GM20000 (cell line): ENCODE results near the gene KIT.

Experiments used
- DNase-seq: peaks from one replicate; pipeline ENCODE4 v3.0.0; 2012; ENCODE audit warnings: low spot score
- TF ChIP-seq, protein P1 (sequence below): IDR thresholded peaks from 2 replicates; pipeline ENCODE4 v1.5.1; 2012; ENCODE audit warnings: mild to moderate bottlenecking, control low read depth; ENCODE audit errors: extremely low read depth, missing control alignments

The KIT gene

DNA sequence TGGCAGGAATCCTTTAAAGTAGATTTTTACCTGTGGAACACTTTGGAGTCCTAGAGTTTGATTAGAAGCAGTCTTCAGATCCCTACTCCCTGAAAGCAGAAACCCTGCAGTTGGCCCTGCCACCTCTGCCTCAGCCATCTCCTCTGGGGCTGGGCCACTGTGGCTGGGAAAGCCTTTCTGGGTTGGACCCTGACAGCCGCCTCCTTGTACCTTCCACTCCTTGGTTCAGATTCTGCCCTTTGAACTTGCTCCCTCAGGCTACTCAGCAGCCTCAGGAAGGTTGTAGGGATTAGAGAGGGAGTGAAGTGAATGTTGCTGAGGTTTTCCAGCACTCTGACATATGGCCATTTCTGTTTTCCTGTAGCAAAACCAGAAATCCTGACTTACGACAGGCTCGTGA, 65.5 kb downstream of the KIT start:
- TF ChIP-seq, protein P1, sequence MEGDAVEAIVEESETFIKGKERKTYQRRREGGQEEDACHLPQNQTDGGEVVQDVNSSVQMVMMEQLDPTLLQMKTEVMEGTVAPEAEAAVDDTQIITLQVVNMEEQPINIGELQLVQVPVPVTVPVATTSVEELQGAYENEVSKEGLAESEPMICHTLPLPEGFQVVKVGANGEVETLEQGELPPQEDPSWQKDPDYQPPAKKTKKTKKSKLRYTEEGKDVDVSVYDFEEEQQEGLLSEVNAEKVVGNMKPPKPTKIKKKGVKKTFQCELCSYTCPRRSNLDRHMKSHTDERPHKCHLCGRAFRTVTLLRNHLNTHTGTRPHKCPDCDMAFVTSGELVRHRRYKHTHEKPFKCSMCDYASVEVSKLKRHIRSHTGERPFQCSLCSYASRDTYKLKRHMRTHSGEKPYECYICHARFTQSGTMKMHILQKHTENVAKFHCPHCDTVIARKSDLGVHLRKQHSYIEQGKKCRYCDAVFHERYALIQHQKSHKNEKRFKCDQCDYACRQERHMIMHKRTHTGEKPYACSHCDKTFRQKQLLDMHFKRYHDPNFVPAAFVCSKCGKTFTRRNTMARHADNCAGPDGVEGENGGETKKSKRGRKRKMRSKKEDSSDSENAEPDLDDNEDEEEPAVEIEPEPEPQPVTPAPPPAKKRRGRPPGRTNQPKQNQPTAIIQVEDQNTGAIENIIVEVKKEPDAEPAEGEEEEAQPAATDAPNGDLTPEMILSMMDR = no peak
- no peak for DNase-seq

DNA sequence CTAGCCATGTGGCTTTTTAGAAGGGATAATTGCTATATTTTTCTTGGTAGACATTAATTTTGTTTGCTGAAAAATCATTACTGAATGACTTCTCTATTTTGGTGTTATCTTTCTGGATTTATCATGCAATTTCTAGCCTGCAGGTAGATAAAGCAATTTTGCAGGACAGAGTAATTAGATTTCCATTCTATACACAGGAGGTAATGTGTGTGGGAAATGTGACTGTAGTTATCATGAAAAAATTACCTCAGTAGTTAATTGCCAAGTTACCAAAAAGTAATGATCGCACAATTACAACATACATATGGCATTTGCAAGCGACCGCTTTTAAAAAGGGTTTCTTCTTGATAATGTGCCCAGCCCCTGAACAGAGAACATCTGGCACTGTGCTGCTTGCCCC, 66.1 kb downstream of the KIT start:
- DNase-seq = no peak
- TF ChIP-seq, protein P1 = no peak

DNA sequence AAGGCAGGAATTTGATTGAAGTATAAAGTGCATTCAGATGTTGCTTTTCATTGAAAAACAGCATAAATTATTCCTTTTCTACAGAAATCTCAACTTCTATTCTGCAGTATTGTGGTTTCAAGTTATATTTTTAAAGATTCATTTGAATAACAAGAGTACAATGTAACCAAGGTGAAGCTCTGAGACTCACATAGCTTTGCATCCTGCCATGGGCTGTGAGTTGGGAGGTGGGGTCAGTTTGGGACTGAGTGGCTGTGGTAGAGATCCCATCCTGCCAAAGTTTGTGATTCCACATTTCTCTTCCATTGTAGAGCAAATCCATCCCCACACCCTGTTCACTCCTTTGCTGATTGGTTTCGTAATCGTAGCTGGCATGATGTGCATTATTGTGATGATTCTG, 69.2 kb downstream of the KIT start:
- no peak for DNase-seq
- TF ChIP-seq, protein P1 = no peak

DNA sequence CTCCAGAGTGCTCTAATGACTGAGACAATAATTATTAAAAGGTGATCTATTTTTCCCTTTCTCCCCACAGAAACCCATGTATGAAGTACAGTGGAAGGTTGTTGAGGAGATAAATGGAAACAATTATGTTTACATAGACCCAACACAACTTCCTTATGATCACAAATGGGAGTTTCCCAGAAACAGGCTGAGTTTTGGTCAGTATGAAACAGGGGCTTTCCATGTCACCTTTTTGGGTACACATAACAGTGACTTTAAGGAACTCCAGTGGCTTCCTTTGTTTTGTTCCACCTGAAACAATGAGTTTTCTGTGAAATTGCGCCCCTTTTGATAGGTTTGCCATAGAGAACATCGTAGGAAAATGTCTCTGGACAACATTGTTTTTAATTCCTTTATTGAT, 69.6 kb downstream of the KIT start:
- no peak for DNase-seq
- TF ChIP-seq, protein P1 = no peak

DNA sequence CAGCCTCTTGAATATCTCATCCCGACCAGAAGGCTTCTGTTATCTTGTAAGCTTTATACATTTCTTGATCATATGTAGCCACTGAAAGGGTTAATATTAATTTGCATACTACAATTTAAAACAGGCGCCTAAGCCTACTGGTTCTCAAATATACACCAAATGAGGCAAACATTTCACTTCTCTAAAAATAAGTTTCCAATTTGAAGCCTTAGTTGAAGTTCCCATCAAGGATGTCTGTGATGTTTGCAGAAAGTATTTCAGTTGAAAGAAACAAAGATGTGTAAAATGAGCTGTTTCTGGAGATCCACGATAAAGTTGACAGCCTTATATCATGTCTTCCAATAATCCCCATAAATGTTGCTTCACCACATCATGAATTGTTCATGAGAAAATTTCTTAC, 70.6 kb downstream of the KIT start:
- no peak for DNase-seq

DNA sequence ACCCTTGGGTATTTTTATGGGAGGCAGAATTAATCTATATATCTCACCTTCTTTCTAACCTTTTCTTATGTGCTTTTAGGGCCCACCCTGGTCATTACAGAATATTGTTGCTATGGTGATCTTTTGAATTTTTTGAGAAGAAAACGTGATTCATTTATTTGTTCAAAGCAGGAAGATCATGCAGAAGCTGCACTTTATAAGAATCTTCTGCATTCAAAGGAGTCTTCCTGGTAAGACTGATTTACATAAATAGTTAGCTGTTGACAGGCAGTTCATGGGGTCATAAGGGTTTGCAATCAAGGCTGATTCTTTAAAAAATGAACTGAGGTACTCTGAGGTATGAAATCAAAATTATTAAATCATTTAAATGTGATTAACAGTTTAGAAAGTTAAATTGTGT, 71.5 kb downstream of the KIT start:
- TF ChIP-seq, protein P1 = no peak
- DNase-seq = no peak

More for the DNA sequence above, 70.6 kb downstream of the KIT start:
- TF ChIP-seq, protein P1 = no peak

DNA sequence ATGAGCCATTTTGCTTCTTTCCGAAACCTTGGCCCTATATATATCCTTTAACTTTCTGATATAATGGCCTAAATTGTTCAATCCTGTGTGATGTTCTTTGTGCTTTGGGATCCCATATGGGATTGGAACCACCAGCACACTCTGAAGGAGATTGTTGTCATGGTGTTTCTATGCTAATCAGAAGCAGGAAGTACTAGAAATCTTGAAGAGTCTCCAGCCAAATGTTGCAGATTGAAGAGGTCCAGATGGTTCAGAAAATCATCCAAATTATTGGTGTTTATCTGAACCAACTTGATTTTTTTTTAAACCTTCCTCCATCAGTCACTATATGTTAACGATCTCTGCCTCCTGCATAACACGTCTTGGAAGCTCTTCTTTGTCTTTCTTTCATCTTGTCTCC, 72.8 kb downstream of the KIT start:
- no peak for DNase-seq
- TF ChIP-seq, protein P1 = no peak
